ENCODE results near the gene KRT39. TPM values are rescaled to one million over a fixed set of nuclear protein-coding genes. Genes with fewer than 3 reads are reported as not detected.

Gene KRT39
- total RNA-seq, 1 experiment from 2014 or later: not detected

DNA sequence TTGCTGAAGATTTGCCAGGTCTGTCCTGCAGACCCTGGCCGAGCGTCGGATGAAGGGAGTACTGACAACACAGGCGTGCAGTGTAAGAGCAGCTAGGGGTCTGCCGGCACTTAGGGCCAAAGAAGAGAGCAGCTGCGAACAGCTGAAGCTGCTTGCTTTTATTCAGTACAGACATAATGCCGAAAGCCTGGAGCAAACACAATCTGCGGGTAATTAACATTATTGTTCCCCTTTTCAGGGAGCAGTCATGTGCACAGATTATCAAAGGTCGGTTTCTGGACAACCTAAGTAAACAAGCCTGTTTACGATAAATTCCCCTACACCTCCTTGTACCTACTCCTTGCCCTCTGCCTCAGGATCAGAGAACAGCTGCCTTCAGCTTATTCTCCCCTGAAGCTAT lies 17.3 kb downstream of the KRT39 start:
- DNase-seq (ENCODE audit: low read depth, low spot score) (no peak), ATAC-seq (no peak)
- intact Hi-C loops (cut with micrococcal nuclease; ENCODE audit: unreplicated experiment): no loop called here
- Histone ChIP-seq H3K27me3 (ENCODE audit: control insufficient read depth, insufficient read depth, low read length) (peaks cover 15% of the 10 kb centered on the region), H3K4me1 (ENCODE audit: control insufficient read depth, insufficient read depth, low read length) (no peaks in the 10 kb centered on the region), H3K4me3 (ENCODE audit: low read depth in 2 of 2, low read length in 2 of 2) (peak overlapping the region in 1 of 2 experiments; percentile 2; a peak in 1 of 4 replicates), H3K36me3 (ENCODE audit: control insufficient read depth, insufficient read depth, low read length) (no peaks in the 10 kb centered on the region), H3K27ac (ENCODE audit: low read length) (no peak overlapping the region), H3K9me3 (ENCODE audit: control insufficient read depth, insufficient read depth, low read depth, low read length) (no peaks in the 10 kb centered on the region)
- in situ Hi-C loops (cut with HindIII; ENCODE audit: low pct_unique_long_range_greater_than_20kb, low sequenced_read_pairs): no loop called here
- ChIA-PET POLR2A (interaction anchor here (0.6 kb wide), 1 partner anchor 577 kb away, joined by 3 read pairs; no protein-coding TSS in a partner anchor), CTCF (no interaction called here)
- TF ChIP-seq, protein P1, sequence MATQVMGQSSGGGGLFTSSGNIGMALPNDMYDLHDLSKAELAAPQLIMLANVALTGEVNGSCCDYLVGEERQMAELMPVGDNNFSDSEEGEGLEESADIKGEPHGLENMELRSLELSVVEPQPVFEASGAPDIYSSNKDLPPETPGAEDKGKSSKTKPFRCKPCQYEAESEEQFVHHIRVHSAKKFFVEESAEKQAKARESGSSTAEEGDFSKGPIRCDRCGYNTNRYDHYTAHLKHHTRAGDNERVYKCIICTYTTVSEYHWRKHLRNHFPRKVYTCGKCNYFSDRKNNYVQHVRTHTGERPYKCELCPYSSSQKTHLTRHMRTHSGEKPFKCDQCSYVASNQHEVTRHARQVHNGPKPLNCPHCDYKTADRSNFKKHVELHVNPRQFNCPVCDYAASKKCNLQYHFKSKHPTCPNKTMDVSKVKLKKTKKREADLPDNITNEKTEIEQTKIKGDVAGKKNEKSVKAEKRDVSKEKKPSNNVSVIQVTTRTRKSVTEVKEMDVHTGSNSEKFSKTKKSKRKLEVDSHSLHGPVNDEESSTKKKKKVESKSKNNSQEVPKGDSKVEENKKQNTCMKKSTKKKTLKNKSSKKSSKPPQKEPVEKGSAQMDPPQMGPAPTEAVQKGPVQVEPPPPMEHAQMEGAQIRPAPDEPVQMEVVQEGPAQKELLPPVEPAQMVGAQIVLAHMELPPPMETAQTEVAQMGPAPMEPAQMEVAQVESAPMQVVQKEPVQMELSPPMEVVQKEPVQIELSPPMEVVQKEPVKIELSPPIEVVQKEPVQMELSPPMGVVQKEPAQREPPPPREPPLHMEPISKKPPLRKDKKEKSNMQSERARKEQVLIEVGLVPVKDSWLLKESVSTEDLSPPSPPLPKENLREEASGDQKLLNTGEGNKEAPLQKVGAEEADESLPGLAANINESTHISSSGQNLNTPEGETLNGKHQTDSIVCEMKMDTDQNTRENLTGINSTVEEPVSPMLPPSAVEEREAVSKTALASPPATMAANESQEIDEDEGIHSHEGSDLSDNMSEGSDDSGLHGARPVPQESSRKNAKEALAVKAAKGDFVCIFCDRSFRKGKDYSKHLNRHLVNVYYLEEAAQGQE (IDR thresholded peaks at IDR 0.05; ENCODE audit: insufficient read depth in 1 of 2, low read depth in 2 of 2, low read length in 1 of 2): no peak
- TF ChIP-seq POLR2AphosphoS5 (IDR thresholded peaks at IDR 0.05; ENCODE audit: low read depth, low read length) (no peak), SIN3A (IDR thresholded peaks at IDR 0.05; ENCODE audit: borderline replicate concordance, insufficient read depth, low read depth, low read length) (no peak), TCF7L2 (IDR thresholded peaks at IDR 0.05; ENCODE audit: low read depth, low read length) (no peak)
- TF ChIP-seq, protein P2, sequence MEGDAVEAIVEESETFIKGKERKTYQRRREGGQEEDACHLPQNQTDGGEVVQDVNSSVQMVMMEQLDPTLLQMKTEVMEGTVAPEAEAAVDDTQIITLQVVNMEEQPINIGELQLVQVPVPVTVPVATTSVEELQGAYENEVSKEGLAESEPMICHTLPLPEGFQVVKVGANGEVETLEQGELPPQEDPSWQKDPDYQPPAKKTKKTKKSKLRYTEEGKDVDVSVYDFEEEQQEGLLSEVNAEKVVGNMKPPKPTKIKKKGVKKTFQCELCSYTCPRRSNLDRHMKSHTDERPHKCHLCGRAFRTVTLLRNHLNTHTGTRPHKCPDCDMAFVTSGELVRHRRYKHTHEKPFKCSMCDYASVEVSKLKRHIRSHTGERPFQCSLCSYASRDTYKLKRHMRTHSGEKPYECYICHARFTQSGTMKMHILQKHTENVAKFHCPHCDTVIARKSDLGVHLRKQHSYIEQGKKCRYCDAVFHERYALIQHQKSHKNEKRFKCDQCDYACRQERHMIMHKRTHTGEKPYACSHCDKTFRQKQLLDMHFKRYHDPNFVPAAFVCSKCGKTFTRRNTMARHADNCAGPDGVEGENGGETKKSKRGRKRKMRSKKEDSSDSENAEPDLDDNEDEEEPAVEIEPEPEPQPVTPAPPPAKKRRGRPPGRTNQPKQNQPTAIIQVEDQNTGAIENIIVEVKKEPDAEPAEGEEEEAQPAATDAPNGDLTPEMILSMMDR (IDR thresholded peaks at IDR 0.05): no peak
- no TSS peak for BruUV-seq (replicated peaks)

DNA sequence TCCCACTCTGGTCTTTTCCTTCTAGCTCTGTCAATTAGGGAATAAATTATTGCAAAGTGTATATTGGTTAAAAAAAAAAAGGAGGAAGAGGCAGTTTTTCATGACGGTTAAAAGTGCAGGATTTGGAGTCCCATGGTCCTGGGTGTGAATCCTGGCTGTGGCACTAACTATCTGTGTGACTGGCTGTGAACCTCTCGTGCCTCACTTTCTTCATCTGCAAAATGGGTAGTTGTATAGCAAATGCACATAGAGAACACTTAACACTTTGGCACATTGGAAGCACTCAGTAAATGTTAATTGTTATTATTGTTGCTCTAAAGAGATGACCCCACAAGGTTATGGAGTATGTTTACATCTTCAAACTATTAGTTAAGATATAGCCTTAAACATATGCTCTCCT lies 18.8 kb downstream of the KRT39 start:
- in situ Hi-C loops (cut with HindIII; ENCODE audit: low pct_unique_long_range_greater_than_20kb, low sequenced_read_pairs) (no loop called here), intact Hi-C loops (cut with micrococcal nuclease; ENCODE audit: unreplicated experiment) (no loop called here)
- Histone ChIP-seq H3K9me3 (ENCODE audit: control insufficient read depth, insufficient read depth, low read depth, low read length) (no peaks in the 10 kb centered on the region), H3K4me1 (ENCODE audit: control insufficient read depth, insufficient read depth, low read length) (no peaks in the 10 kb centered on the region), H3K4me3 (ENCODE audit: low read depth in 2 of 2, low read length in 2 of 2) (no peak overlapping the region), H3K27me3 (ENCODE audit: control insufficient read depth, insufficient read depth, low read length) (peaks cover 12% of the 10 kb centered on the region), H3K36me3 (ENCODE audit: control insufficient read depth, insufficient read depth, low read length) (no peaks in the 10 kb centered on the region), H3K27ac (ENCODE audit: low read length) (no peak overlapping the region)
- ChIA-PET POLR2A (no interaction called here), CTCF (no interaction called here)
- no TSS peak for BruUV-seq (replicated peaks)
- ATAC-seq (no peak), DNase-seq (ENCODE audit: low read depth, low spot score) (no peak)
- TF ChIP-seq SIN3A (IDR thresholded peaks at IDR 0.05; ENCODE audit: borderline replicate concordance, insufficient read depth, low read depth, low read length) (no peak), TCF7L2 (IDR thresholded peaks at IDR 0.05; ENCODE audit: low read depth, low read length) (no peak)

DNA sequence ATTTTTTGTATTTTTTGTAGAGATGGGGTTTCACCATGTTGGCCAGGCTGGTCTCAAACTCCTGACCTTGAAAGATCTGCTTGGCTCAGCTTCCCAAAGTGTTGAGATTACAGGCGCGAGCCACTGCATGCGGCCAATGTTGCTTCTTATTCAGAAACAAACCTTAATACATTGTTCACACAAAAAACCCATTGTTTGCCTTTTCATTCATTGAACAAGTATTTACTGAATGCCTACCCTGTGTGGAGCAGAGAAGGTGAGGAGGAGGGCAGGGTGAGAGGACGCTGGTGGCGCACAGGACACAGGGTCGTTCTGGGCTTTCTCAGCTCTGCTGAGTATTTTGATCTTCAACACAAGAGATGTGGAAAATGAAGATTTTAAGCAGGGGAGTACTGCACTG lies 21.3 kb downstream of the KRT39 start:
- no peaks in the 10 kb centered on the region for H3K36me3 ChIP-seq (ENCODE audit: control insufficient read depth, insufficient read depth, low read length)
- BruUV-seq (replicated peaks): no TSS peak
- peaks cover 12% of the 10 kb centered on the region for H3K27me3 ChIP-seq (ENCODE audit: control insufficient read depth, insufficient read depth, low read length)
- in situ Hi-C loops (cut with HindIII; ENCODE audit: low pct_unique_long_range_greater_than_20kb, low sequenced_read_pairs): no loop called here
- no peaks in the 10 kb centered on the region for H3K9me3 ChIP-seq (ENCODE audit: control insufficient read depth, insufficient read depth, low read depth, low read length)
- H3K27ac ChIP-seq (ENCODE audit: low read length): no peak overlapping the region
- CTCF ChIA-PET: no interaction called here
- no peak for TF ChIP-seq SIN3A (IDR thresholded peaks at IDR 0.05; ENCODE audit: borderline replicate concordance, insufficient read depth, low read depth, low read length)
- DNase-seq (ENCODE audit: low read depth, low spot score) (no peak), ATAC-seq (no peak)
- POLR2A ChIA-PET: no interaction called here
- no peaks in the 10 kb centered on the region for H3K4me1 ChIP-seq (ENCODE audit: control insufficient read depth, insufficient read depth, low read length)
- no peak overlapping the region for H3K4me3 ChIP-seq (ENCODE audit: low read depth in 2 of 2, low read length in 2 of 2)
- intact Hi-C loops (cut with micrococcal nuclease; ENCODE audit: unreplicated experiment): no loop called here
